CD4-positive, alpha-beta memory T cell (primary cell): ENCODE results near the gene FMO2. TPM values are rescaled to one million over a fixed set of nuclear protein-coding genes. Genes with fewer than 3 reads are reported as not detected.

Experiments
- CTCF ChIA-PET: fragments of 350-600 bp; sonication (Branson Sonifier 250); formaldehyde crosslinking; loops from one replicate; lab custom pipeline; 2021; ENCODE audit warnings: inconsistent platforms; ENCODE audit not compliant: partially characterized antibody; lab: Charles Lee
- POLR2A ChIA-PET: fragments of 350-600 bp; sonication (Branson Sonifier 250); formaldehyde crosslinking; loops from one replicate; lab custom pipeline; 2021; ENCODE audit not compliant: partially characterized antibody; lab: Charles Lee
- DNase-seq, 5 donors: peaks; one replicate each; pipeline versions ENCODE4 v3.0.0 to v3.0.0-alpha.2; 2020 to 2022; ENCODE audit warnings: mixed read lengths in 1 of 5
- H3K27ac ChIP-seq: one replicate; pipeline ENCODE4 v1.7.0; 2013; ENCODE audit warnings: low read depth, low read length
- H3K27me3 ChIP-seq: 2 replicates; pipeline ENCODE4 v1.7.0; 2013; ENCODE audit warnings: mild to moderate bottlenecking, low read length, moderate library complexity; ENCODE audit not compliant: insufficient read depth
- H3K36me3 ChIP-seq: 2 replicates; pipeline ENCODE4 v1.7.0; 2013; ENCODE audit warnings: mild to moderate bottlenecking, low read length, moderate library complexity; ENCODE audit not compliant: insufficient read depth
- H3K4me1 ChIP-seq: 2 replicates; pipeline ENCODE4 v1.7.0; 2013; ENCODE audit warnings: mild to moderate bottlenecking, low read length, moderate library complexity; ENCODE audit not compliant: insufficient read depth
- H3K4me3 ChIP-seq, 2 donors: one replicate each; pipeline ENCODE4 v1.7.0; 2013; ENCODE audit warnings: low read length in 2 of 2, mild to moderate bottlenecking in 1 of 2
- H3K9me3 ChIP-seq, 2 donors: one replicate each; pipeline ENCODE4 v1.7.0; 2013; ENCODE audit warnings: low read length in 2 of 2, control low read depth in 1 of 2; ENCODE audit not compliant: control insufficient read depth in 1 of 2
- H3K27ac Mint-ChIP-seq, 7 donors: one replicate each; pipeline ENCODE4 v1.8.0; 2020 to 2021; ENCODE audit warnings: mixed read lengths in 7 of 7, mild to moderate bottlenecking in 6 of 7, inconsistent platforms in 3 of 7, moderate library complexity in 3 of 7
- H3K27me3 Mint-ChIP-seq, 2 donors: one replicate each; pipeline ENCODE4 v1.8.0; 2020 to 2021; ENCODE audit warnings: mixed read lengths in 2 of 2
- H3K36me3 Mint-ChIP-seq, 2 donors: one replicate each; pipeline ENCODE4 v1.8.0; 2020 to 2021; ENCODE audit warnings: mixed read lengths in 2 of 2, inconsistent platforms in 1 of 2, mild to moderate bottlenecking in 1 of 2
- H3K4me1 Mint-ChIP-seq, 4 donors: one replicate each; pipeline ENCODE4 v1.8.0; 2020 to 2021; ENCODE audit warnings: mixed read lengths in 4 of 4, mild to moderate bottlenecking in 1 of 4
- H3K4me3 Mint-ChIP-seq, 8 donors: one replicate each; pipeline ENCODE4 v1.8.0; 2020 to 2021; ENCODE audit warnings: mixed read lengths in 8 of 8, mild to moderate bottlenecking in 7 of 8, moderate library complexity in 6 of 8, inconsistent platforms in 3 of 8
- H3K9me3 Mint-ChIP-seq, 8 donors: one replicate each; pipeline ENCODE4 v1.8.0; 2020 to 2021; ENCODE audit warnings: mixed read lengths in 8 of 8, mild to moderate bottlenecking in 5 of 8, inconsistent platforms in 3 of 8, moderate library complexity in 1 of 8
- intact Hi-C: fragments of 100-400 bp; cut with micrococcal nuclease; formaldehyde crosslinking; loops from one replicate; pipeline ENCODE4 v1.15.1; 2023
- polyA plus RNA-seq, 2 donors: library from polyadenylated mRNA; unstranded; fragments of 300-500 nt; fragmentation: Illumina TruSeq; gene quantifications; one replicate each; pipeline ENCODE4 v1.2.3, GENCODE V29; 2021
- total RNA-seq, 2 experiments: library from RNA; stranded (reverse); gene quantifications; one replicate each; pipeline ENCODE4 v1.2.3, GENCODE V29; 2021

Gene FMO2
- total and polyA plus RNA-seq, 4 experiments from 2014 or later = not detected

DNA sequence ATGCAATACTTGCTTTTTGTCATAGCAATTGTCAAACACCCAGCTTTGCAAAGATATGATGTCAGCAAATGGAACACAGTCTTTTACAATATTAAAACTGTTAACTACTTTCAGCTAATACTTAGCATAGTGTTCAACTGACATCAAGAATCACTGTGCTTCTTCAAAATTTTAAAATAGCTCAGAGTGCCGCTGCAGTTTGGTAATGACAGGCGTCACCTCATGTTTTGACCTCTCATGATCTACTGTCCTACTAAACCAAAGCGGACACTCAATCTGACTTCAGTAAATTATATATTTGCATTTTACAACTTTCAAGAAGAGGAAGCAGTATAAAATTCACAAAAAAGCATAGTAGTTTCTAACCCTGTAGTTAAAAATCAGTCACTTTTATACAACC is 65.2 kb downstream of the FMO2 start:
- Mint-ChIP-seq H3K4me3 (peak overlapping the region in 1 of 8 donors; percentile 31), H3K9me3 (no peaks in the 10 kb centered on the region), H3K36me3 (no peaks in the 10 kb centered on the region), H3K27ac (no peak overlapping the region), H3K27me3 (peaks cover 20 to 44% of the 10 kb centered on the region in 2 donors), H3K4me1 (peaks cover 8 to 15% (median 11%) of the 10 kb centered on the region in 4 donors)
- H3K4me3 ChIP-seq = no peak overlapping the region
- H3K9me3 ChIP-seq = no peaks in the 10 kb centered on the region
- ChIA-PET POLR2A (no interaction called here), CTCF (interaction anchor here (10.5 kb wide), 1 partner anchor 63 kb away, joined by 152 read pairs; the partner anchor contains the start of gene FMO4)
- H3K36me3 ChIP-seq = no peaks in the 10 kb centered on the region
- peaks cover 8% of the 10 kb centered on the region for H3K27me3 ChIP-seq
- H3K27ac ChIP-seq = no peak overlapping the region
- DNase-seq = no peak
- peaks cover 9% of the 10 kb centered on the region for H3K4me1 ChIP-seq
- intact Hi-C loops = no loop called here

DNA sequence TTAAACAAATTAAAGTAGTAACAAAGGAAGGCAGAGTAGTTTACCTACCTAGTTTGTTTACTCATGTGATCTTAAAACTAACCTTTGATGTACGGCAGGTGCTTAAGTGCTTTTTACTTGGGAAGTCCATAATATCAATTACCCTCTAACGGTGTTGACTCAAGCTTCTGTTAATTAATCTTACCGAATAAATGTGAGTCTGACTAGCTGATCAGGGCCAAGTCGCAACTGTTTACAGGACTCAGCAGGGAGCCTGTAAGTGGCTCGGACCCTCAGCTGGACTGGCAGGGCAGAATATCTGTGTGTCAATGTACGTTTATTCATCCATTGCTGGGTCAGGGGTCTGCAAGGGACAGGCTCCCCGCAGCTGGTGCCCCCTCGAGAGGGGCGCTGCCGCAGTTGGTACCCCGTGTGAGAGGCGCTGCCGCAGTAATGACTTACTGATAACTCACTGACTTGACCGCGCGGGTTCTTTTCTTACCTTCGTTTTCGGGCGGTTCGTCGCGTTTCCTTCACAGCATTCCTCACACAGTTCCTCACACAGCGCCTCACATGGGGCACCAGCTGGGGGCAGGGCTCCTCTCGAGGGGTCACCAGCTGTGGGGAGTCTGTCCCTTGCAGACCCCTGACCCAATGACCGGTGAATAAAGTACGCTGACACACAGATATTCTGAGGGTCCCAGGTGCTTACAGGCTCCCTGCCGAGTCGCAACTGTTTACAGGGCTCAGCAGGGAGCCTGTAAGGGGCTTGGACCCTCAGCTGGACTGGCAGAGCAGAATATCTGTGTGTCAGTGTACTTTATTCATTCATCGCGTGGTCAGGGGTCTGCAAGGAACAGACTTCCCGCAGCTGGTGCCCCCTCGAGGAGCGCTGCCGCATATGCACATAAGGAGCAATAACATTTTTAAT is 66.2 kb downstream of the FMO2 start:
- Mint-ChIP-seq H3K36me3 (no peaks in the 10 kb centered on the region), H3K27ac (peak overlapping the region in 1 of 7 donors; percentile 13), H3K27me3 (peaks cover 22 to 48% of the 10 kb centered on the region in 2 donors), H3K9me3 (no peaks in the 10 kb centered on the region), H3K4me3 (peak overlapping the region; percentile 73 to 90 (median 86)), H3K4me1 (peaks cover 8 to 15% (median 11%) of the 10 kb centered on the region in 4 donors)
- H3K4me3 ChIP-seq = peak overlapping the region; percentile 42 to 48
- H3K36me3 ChIP-seq = no peaks in the 10 kb centered on the region
- ChIA-PET CTCF (interaction anchor here (0.8 to 10.5 kb wide), 2 partner anchors 24 to 62 kb away, joined by 3 to 152 read pairs; partner anchors contain the start of gene FMO4), POLR2A (no interaction called here)
- H3K27ac ChIP-seq = no peak overlapping the region
- intact Hi-C loops = no loop called here
- peaks cover 9% of the 10 kb centered on the region for H3K4me1 ChIP-seq
- H3K27me3 ChIP-seq = peaks cover 8% of the 10 kb centered on the region
- no peaks in the 10 kb centered on the region for H3K9me3 ChIP-seq
- DNase-seq = peak in 2 of 5 donors; percentile 3 to 13

DNA sequence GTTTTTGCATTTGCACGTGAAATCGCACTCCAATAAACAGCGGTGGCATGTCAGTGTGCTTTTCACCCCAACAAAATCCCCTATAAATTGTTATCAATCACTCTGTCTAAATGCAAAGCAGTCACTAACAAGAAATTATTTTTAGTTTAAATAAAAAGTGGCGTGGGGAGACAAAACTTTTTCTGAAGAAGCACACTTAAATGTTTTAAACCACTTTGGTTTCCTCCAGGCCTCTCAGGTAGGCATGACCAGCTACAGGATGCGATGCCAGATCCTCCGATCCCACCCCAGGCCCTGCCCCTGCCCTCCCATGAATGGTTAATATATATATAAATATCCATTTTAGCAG is 66.8 kb downstream of the FMO2 start:
- H3K9me3 Mint-ChIP-seq = no peaks in the 10 kb centered on the region
- Histone ChIP-seq H3K27ac (no peak overlapping the region), H3K4me3 (no peak overlapping the region), H3K4me1 (peaks cover 9% of the 10 kb centered on the region), H3K27me3 (peaks cover 8% of the 10 kb centered on the region), H3K9me3 (no peaks in the 10 kb centered on the region), H3K36me3 (no peaks in the 10 kb centered on the region)
- intact Hi-C loops = no loop called here
- no peak for DNase-seq
- H3K4me3 Mint-ChIP-seq = peak overlapping the region in 7 of 8 donors; percentile 81 to 90 (median 87)
- POLR2A ChIA-PET = no interaction called here
- H3K27ac Mint-ChIP-seq = no peak overlapping the region
- H3K27me3 Mint-ChIP-seq = peaks cover 22 to 48% of the 10 kb centered on the region in 2 donors
- peaks cover 8 to 15% (median 11%) of the 10 kb centered on the region in 4 donors for H3K4me1 Mint-ChIP-seq
- CTCF ChIA-PET = interaction anchor here (0.8 to 10.5 kb wide), 2 partner anchors 25 to 61 kb away, joined by 3 to 152 read pairs; partner anchors contain the start of gene FMO4
- no peaks in the 10 kb centered on the region for H3K36me3 Mint-ChIP-seq

DNA sequence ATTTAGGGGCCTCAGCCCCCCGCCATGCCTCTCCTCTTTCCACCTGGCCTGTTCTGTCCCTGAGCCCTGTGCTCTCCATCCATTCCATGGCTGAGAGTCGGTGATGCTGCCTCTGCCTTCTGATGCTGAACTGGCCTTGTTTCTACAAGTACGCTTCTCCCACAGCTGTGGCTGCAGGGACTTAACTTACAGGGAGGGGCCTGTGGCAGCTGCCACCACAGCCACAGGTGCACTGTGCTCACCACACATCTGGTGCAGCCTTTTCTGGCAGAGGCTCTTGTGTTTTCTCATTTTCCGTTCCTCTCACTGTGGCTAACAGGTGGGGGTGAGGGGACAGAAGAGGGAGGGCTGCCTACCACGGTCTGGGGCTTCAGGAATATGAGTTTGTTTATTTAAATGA is 67.4 kb downstream of the FMO2 start:
- Mint-ChIP-seq H3K36me3 (no peaks in the 10 kb centered on the region), H3K4me3 (peak overlapping the region in 6 of 8 donors; percentile 14 to 82 (median 69))

DNA sequence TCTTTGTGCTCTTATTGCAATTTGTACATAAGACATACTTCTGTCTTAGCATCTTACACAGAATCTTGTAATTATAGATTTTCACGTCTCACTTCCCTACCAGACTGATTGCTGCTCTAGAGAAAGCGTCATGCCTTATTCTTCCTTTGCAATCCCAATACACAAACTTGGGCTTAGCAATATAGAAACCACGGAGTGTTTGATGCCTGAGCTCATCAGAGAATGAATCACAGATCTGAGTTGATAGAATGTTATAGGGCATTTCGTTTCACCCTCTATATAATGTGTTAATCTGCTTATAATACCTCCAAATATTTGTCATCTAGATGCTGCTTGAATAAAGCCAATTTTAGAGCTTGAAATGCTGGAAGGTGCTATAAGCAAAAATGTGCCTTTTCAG is 69.8 kb downstream of the FMO2 start:
- H3K36me3 ChIP-seq = no peaks in the 10 kb centered on the region
- H3K4me3 ChIP-seq = no peak overlapping the region
- H3K9me3 Mint-ChIP-seq = no peaks in the 10 kb centered on the region
- H3K27me3 ChIP-seq = peaks cover 8% of the 10 kb centered on the region
- no peak overlapping the region for H3K27ac Mint-ChIP-seq
- H3K4me3 Mint-ChIP-seq = no peak overlapping the region
- H3K36me3 Mint-ChIP-seq = no peaks in the 10 kb centered on the region
- CTCF ChIA-PET = interaction anchor here (1.2 to 2.7 kb wide), 2 partner anchors 10 to 59 kb away, joined by 3 to 18 read pairs; no protein-coding TSS in a partner anchor
- POLR2A ChIA-PET = no interaction called here
- H3K27ac ChIP-seq = no peak overlapping the region
- peaks cover 9% of the 10 kb centered on the region for H3K4me1 ChIP-seq
- peaks cover 8 to 15% (median 11%) of the 10 kb centered on the region in 4 donors for H3K4me1 Mint-ChIP-seq
- intact Hi-C loops = no loop called here
- DNase-seq = no peak
- no peaks in the 10 kb centered on the region for H3K9me3 ChIP-seq
- peaks cover 22 to 34% of the 10 kb centered on the region in 2 donors for H3K27me3 Mint-ChIP-seq

More for the DNA sequence above, 67.4 kb downstream of the FMO2 start:
- POLR2A ChIA-PET = no interaction called here
- Histone ChIP-seq H3K4me1 (peaks cover 9% of the 10 kb centered on the region), H3K27ac (no peak overlapping the region), H3K4me3 (no peak overlapping the region), H3K36me3 (no peaks in the 10 kb centered on the region), H3K9me3 (no peaks in the 10 kb centered on the region), H3K27me3 (peaks cover 8% of the 10 kb centered on the region)
- CTCF ChIA-PET = no interaction called here
- intact Hi-C loops = no loop called here
- no peaks in the 10 kb centered on the region for H3K9me3 Mint-ChIP-seq
- DNase-seq = peak in 2 of 5 donors; percentile 4 to 9
- H3K27me3 Mint-ChIP-seq = peaks cover 22 to 46% of the 10 kb centered on the region in 2 donors
- H3K4me1 Mint-ChIP-seq = peaks cover 8 to 15% (median 11%) of the 10 kb centered on the region in 4 donors
- peak overlapping the region in 1 of 7 donors; percentile 31 for H3K27ac Mint-ChIP-seq

DNA sequence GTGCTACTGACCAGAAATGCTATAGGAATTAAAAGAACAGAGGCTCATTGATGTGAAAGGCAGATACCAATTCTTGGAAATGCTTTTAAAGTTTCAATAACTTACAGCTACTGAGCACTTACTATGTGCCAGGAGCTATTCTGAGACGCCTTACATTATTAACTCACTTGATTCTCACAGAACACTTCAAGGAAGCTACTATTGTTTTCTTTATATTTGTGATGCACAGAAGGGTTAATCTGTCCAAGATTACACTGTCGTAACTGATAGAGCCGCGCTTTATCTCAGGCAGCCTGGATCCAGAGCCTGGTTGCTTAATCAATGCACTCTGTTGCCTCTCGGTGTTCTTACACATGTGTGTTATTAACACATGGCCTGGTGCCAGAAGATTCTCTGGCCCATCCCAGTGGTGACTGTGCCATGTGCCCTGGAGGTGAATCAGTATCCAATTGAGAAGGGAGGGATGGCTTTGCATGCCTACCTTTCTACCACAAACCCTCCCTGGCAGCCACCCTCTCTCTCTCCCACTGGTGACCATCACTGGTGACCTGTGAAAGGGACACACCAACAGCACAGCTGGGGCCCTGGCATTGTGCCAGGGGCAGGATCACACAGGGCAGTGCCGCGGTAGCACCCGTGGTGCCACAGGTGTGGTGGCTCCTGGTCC is 72.0 kb downstream of the FMO2 start:
- Mint-ChIP-seq H3K4me1 (peaks cover 3 to 8% (median 6%) of the 10 kb centered on the region in 4 donors), H3K27me3 (peaks cover 20 to 25% of the 10 kb centered on the region in 2 donors), H3K36me3 (no peaks in the 10 kb centered on the region), H3K27ac (no peak overlapping the region), H3K9me3 (no peaks in the 10 kb centered on the region), H3K4me3 (no peak overlapping the region)
- intact Hi-C loops = no loop called here
- H3K27me3 ChIP-seq = peaks cover 8% of the 10 kb centered on the region
- no peak for DNase-seq
- no peak overlapping the region for H3K4me3 ChIP-seq
- POLR2A ChIA-PET = no interaction called here
- H3K9me3 ChIP-seq = no peaks in the 10 kb centered on the region
- H3K4me1 ChIP-seq = no peaks in the 10 kb centered on the region
- CTCF ChIA-PET = interaction anchor here (1.0 to 1.7 kb wide), 2 partner anchors 12 to 57 kb away, joined by 3 to 4 read pairs; partner anchors contain the start of gene FMO4
- no peak overlapping the region for H3K27ac ChIP-seq
- no peaks in the 10 kb centered on the region for H3K36me3 ChIP-seq
